ENCODE data around the gene NTHL1. TPM values are rescaled to one million over a fixed set of nuclear protein-coding genes. Genes with fewer than 3 reads are reported as not detected.

NTHL1 gene
- total and polyA plus RNA-seq, 2 of the 13 experiments (the other 11 are each of a cell fraction or from before 2014, with no cell fraction given): 47.5 to 64.9 TPM

DNA sequence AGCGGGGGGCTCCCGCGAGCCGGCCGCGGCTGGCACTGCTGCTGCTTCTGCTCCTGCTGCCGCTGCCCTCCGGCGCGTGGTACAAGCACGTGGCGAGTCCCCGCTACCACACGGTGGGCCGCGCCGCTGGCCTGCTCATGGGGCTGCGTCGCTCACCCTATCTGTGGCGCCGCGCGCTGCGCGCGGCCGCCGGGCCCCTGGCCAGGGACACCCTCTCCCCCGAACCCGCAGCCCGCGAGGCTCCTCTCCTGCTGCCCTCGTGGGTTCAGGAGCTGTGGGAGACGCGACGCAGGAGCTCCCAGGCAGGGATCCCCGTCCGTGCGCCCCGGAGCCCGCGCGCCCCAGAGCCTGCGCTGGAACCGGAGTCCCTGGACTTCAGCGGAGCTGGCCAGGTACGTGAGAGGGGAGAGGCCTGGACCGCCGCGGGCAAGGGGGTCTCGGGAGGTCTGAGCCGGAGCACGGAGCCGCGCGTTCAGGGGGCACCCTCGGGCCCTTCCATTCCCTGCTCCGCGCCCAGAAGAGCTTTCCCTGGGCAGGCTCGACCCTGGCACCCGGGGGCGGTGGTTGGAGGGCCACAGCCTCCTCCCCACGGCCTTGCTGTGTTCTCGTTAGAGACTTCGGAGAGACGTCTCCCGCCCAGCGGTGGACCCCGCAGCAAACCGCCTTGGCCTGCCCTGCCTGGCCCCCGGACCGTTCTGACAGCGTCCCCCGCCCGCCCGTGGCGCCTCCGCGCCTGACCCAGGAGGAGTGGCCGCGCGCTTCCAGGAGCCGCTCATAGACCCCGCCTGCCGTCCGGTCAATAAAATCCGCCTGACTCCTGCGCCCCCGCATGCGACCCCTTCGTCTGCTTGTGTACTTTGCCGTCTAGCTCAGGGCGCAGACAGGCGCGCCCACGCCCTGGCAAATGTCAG lies 27.5 kb downstream of the NTHL1 start:
- ATAC-seq (no peak), DNase-seq (ENCODE audit: low spot score) (no peak), FAIRE-seq (no peak)
- H3K27ac ChIP-seq (ENCODE audit: extremely low read length, insufficient read depth, low read length): no peak overlapping the region
- POLR2A ChIA-PET: interaction anchor here (0.8 to 1.2 kb wide), 4 partner anchors 11 to 135 kb away, joined by 3 to 6 read pairs (median 4); partner anchors contain the start of gene TRAF7
- H3K4me2 ChIP-seq (ENCODE audit: low read depth, low read length): peak overlapping the region; percentile 68
- no peaks in the 10 kb centered on the region for H4K20me1 ChIP-seq (ENCODE audit: insufficient read depth, low read length)
- 0 out of 2 replicates have a peak overlapping the region, but pooled peaks have one; percentile 3 for H3K9ac ChIP-seq (ENCODE audit: insufficient read depth, low read depth, low read length)
- peak overlapping the region; percentile 26 to 65 (median 35); a peak in 4 of 6 replicates for H3K4me3 ChIP-seq (replicated peaks in 1 of 3; ENCODE audit: insufficient read depth in 1 of 3, low read depth in 2 of 3, low read length in 3 of 3)
- no peaks in the 10 kb centered on the region for H3K36me3 ChIP-seq (replicated peaks in 1 of 2; ENCODE audit: control insufficient read depth in 1 of 2, insufficient read depth in 2 of 2, low read length in 2 of 2)
- no peaks in the 10 kb centered on the region for H3K9me3 ChIP-seq (ENCODE audit: low read length)
- in situ Hi-C loops (cut with HindIII; ENCODE audit: extremely low pct_ligation_motif_present, low pct_unique_long_range_greater_than_20kb) (loop anchor here (5.0 kb wide), 3 partner anchors 37 to 127 kb away; partner anchors contain the start of gene RAB26), intact Hi-C loops (cut with micrococcal nuclease; ENCODE audit: unreplicated experiment) (no loop called here)
- WGBS (ENCODE audit: low lambda C conversion rate): under 1% methylated on average over 17 of the region's 96 CpGs
- no peaks in the 10 kb centered on the region for H3K79me2 ChIP-seq (ENCODE audit: insufficient read depth, low read length)
- CTCF ChIA-PET (ENCODE audit: low intra/inter-chr PET ratio, low total read pairs): no interaction called here
- peaks cover 3 to 20% of the 10 kb centered on the region in 2 experiments; a peak in 3 of 5 replicates for H3K27me3 ChIP-seq (ENCODE audit: control insufficient read depth in 1 of 2, insufficient read depth in 2 of 2, low read length in 2 of 2)
- H2AFZ ChIP-seq (ENCODE audit: low read length): no peak overlapping the region
- H3K4me1 ChIP-seq (ENCODE audit: insufficient read depth, low read length): peaks cover 64% of the 10 kb centered on the region
- BruUV-seq (replicated peaks): no TSS peak
- no peak for TF ChIP-seq ZMYM2 (CRISPR knock-in tag; IDR thresholded peaks at IDR 0.05)
- TF ChIP-seq ZNF382 (CRISPR knock-in tag; IDR thresholded peaks at IDR 0.05; ENCODE audit: borderline replicate concordance): no peak
- TF ChIP-seq, protein P1, sequence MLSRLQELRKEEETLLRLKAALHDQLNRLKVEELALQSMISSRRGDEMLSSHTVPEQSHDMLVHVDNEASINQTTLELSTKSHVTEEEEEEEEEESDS (CRISPR knock-in tag; IDR thresholded peaks at IDR 0.05; ENCODE audit: borderline replicate concordance): no peak
- no peak for TF ChIP-seq HOXA5 (CRISPR knock-in tag; IDR thresholded peaks at IDR 0.05)
- no peak for TF ChIP-seq FOXA1 (IDR thresholded peaks at IDR 0.05)
- TF ChIP-seq FOXA1 (CRISPR knock-in tag; IDR thresholded peaks at IDR 0.05): 0 out of 2 replicates have a peak, but pooled peaks have one; percentile 22
- TF ChIP-seq PCBP1 (IDR thresholded peaks at IDR 0.05; ENCODE audit: borderline replicate concordance, low read depth, low read length): no peak
- TF ChIP-seq ZFY (CRISPR knock-in tag; IDR thresholded peaks at IDR 0.05): peak; percentile 28; the same call in 1 of the 2 replicates
- TF ChIP-seq FOXA3 (CRISPR knock-in tag; IDR thresholded peaks at IDR 0.05): 0 out of 2 replicates have a peak, but pooled peaks have one; percentile 24
- no peak for TF ChIP-seq ZNF431 (CRISPR knock-in tag; IDR thresholded peaks at IDR 0.05; ENCODE audit: borderline replicate concordance, low read depth)
- 0 out of 2 replicates have a peak, but pooled peaks have one; percentile 24 for TF ChIP-seq ARNTL (CRISPR knock-in tag; IDR thresholded peaks at IDR 0.05)
- TF ChIP-seq RFX5 (IDR thresholded peaks at IDR 0.05; ENCODE audit: low read depth, low read length): no peak
- 0 out of 2 replicates have a peak, but pooled peaks have one; percentile 47 for TF ChIP-seq PHF21A (CRISPR knock-in tag; IDR thresholded peaks at IDR 0.05)
- peak; percentile 30; the same call in 1 of the 2 replicates for TF ChIP-seq FOXP4 (CRISPR knock-in tag; IDR thresholded peaks at IDR 0.05)
- no peak for TF ChIP-seq DZIP1 (CRISPR knock-in tag; IDR thresholded peaks at IDR 0.05)
- peak; percentile 99 for TF ChIP-seq ZNF800 (CRISPR knock-in tag; IDR thresholded peaks at IDR 0.05)
- no peak for TF ChIP-seq HNF4A (CRISPR knock-in tag; IDR thresholded peaks at IDR 0.05)
